Neural crest cell (in vitro differentiated cells): ENCODE results near the gene TRAPPC2. TPM values are rescaled to one million over a fixed set of nuclear protein-coding genes. Genes with fewer than 3 reads are reported as not detected.

Experiments
- DNase-seq: peaks from one replicate; pipeline ENCODE4 v3.0.0; 2021; ENCODE audit warnings: low read depth, mixed read lengths, low spot score
- H3K27ac Mint-ChIP-seq: one replicate; pipeline ENCODE4 v1.8.0; 2021; ENCODE audit warnings: mild to moderate bottlenecking, mixed read lengths; ENCODE audit not compliant: unreplicated experiment
- H3K27me3 Mint-ChIP-seq: 2 replicates; pipeline ENCODE4 v1.8.0; 2021; ENCODE audit warnings: low read depth, mild to moderate bottlenecking, mixed read lengths
- H3K36me3 Mint-ChIP-seq: 2 replicates; pipeline ENCODE4 v1.8.0; 2021; ENCODE audit warnings: low read depth, mild to moderate bottlenecking, mixed read lengths
- H3K4me1 Mint-ChIP-seq: 2 replicates; pipeline ENCODE4 v1.8.0; 2021; ENCODE audit warnings: mixed read lengths
- H3K4me3 Mint-ChIP-seq: one replicate; pipeline ENCODE4 v1.8.0; 2021; ENCODE audit warnings: mild to moderate bottlenecking, mixed read lengths
- H3K9me3 Mint-ChIP-seq: 2 replicates; pipeline ENCODE4 v1.8.0; 2021; ENCODE audit warnings: mixed read lengths
- CTCF ChIP-seq: fragments of 200-600 bp; sonication (generic); conservative IDR thresholded peaks from 2 replicates; pipeline ENCODE4 v1.5.0; 2021; ENCODE audit warnings: antibody characterized with exemption, mild to moderate bottlenecking
- total RNA-seq: library from RNA; stranded (reverse); gene quantifications from 2 replicates; pipeline ENCODE4 v1.2.1, GENCODE V29; 2021

The TRAPPC2 gene
- total RNA-seq, 1 donor from 2014 or later: 23.0 TPM

- Mint-ChIP-seq H3K27me3 (no peaks in the 10 kb centered on the region), H3K36me3 (peaks cover 2% of the 10 kb centered on the region), H3K4me3 (peak overlapping the region; percentile 94), H3K27ac (peak overlapping the region; percentile 79), H3K4me1 (peaks cover 35% of the 10 kb centered on the region), H3K9me3 (no peaks in the 10 kb centered on the region)
- no peak for TF ChIP-seq CTCF
- no peak for DNase-seq
Measured at GRCh38 chrX:13689741-13690211, 44.6 kb downstream of the TRAPPC2 start.

GRCh38 chrX:13688958-13689740 is 45.3 kb downstream of the TRAPPC2 start, which contains the start of gene RAB9A:
RAB9A (plus strand) TSS chrX:13689128; CDS start chrX:13708747, 19,619 bp downstream.
- no peaks in the 10 kb centered on the region for H3K9me3 Mint-ChIP-seq
- no peak for TF ChIP-seq CTCF
- peak within 1 kb of the TSS; percentile 79 for H3K27ac Mint-ChIP-seq
- H3K4me1 Mint-ChIP-seq: peaks cover 35% of the 10 kb centered on the region
- no peaks in the 10 kb centered on the region for H3K27me3 Mint-ChIP-seq
- peak; percentile 79 for DNase-seq
- H3K4me3 Mint-ChIP-seq: peak within 1 kb of the TSS; percentile 94
- peaks cover 2% of the 10 kb centered on the region for H3K36me3 Mint-ChIP-seq

- peak overlapping the region; percentile 94 for H3K4me3 Mint-ChIP-seq
- peak overlapping the region; percentile 36 for H3K27ac Mint-ChIP-seq
- no peaks in the 10 kb centered on the region for H3K27me3 Mint-ChIP-seq
- no peaks in the 10 kb centered on the region for H3K9me3 Mint-ChIP-seq
- no peak for DNase-seq
- peaks cover 2% of the 10 kb centered on the region for H3K36me3 Mint-ChIP-seq
- H3K4me1 Mint-ChIP-seq: peaks cover 30% of the 10 kb centered on the region
- TF ChIP-seq CTCF: no peak
Measured at GRCh38 chrX:13688384-13688957, 45.9 kb downstream of the TRAPPC2 start.

GRCh38 chrX:13687203-13687602 is 47.2 kb downstream of the TRAPPC2 start:
- peaks cover 18% of the 10 kb centered on the region for H3K4me1 Mint-ChIP-seq
- no peak overlapping the region for H3K27ac Mint-ChIP-seq
- no peaks in the 10 kb centered on the region for H3K9me3 Mint-ChIP-seq
- DNase-seq: no peak
- H3K27me3 Mint-ChIP-seq: no peaks in the 10 kb centered on the region
- no peak for TF ChIP-seq CTCF
- H3K4me3 Mint-ChIP-seq: no peak overlapping the region
- H3K36me3 Mint-ChIP-seq: peaks cover 2% of the 10 kb centered on the region

GRCh38 chrX:13685126-13685763 is 49.2 kb downstream of the TRAPPC2 start:
- Mint-ChIP-seq H3K36me3 (peaks cover 6% of the 10 kb centered on the region), H3K4me1 (peaks cover 12% of the 10 kb centered on the region)
- no peak for DNase-seq

More at GRCh38 chrX:13685126-13685763, 49.2 kb downstream of the TRAPPC2 start:
- H3K27me3 Mint-ChIP-seq: no peaks in the 10 kb centered on the region
- TF ChIP-seq CTCF: no peak
- H3K9me3 Mint-ChIP-seq: peaks cover 1% of the 10 kb centered on the region
- no peak overlapping the region for H3K27ac Mint-ChIP-seq
- H3K4me3 Mint-ChIP-seq: no peak overlapping the region
